GM12878 (cell line): ENCODE data around the gene CXorf58. TPM values are rescaled to one million over a fixed set of nuclear protein-coding genes. Genes with fewer than 3 reads are reported as not detected.

Source experiments
- ATAC-seq: fragments of 200-7000 bp; cut with Tn5 transposase; 3 replicates; pipeline ENCODE4 v1.9.1; 2020; ENCODE audit warnings: mild to moderate bottlenecking, moderate library complexity
- BruUV-seq: library from RNA; stranded (reverse); fragments of 400-500 nt; replicated peaks from 2 replicates; lab custom pipeline; 2021; lab: Mats Ljungman, UMichigan
- CTCF ChIA-PET: fragments of 300-600 bp; sonication (Branson Sonifier 250); formaldehyde crosslinking; extraction: SDS; loops from one replicate; lab custom pipeline; 2021; ENCODE audit warnings: inconsistent platforms; lab: Yijun Ruan, JAX
- POLR2A ChIA-PET: fragments of 350-600 bp; formaldehyde crosslinking; extraction: SDS; loops from one replicate; lab custom pipeline; 2021; ENCODE audit warnings: inconsistent platforms; lab: Charles Lee
- RAD21 ChIA-PET: fragments of 300-600 bp; sonication (Branson Sonifier 250); formaldehyde crosslinking; loops from one replicate; lab custom pipeline; 2023; ENCODE audit warnings: antibody characterized with exemption; ENCODE audit not compliant: unreplicated experiment; lab: Charles Lee
- SMC1A ChIA-PET: fragments of 300-600 bp; sonication (Branson Sonifier 250); formaldehyde crosslinking; loops from one replicate; lab custom pipeline; 2023; ENCODE audit not compliant: unreplicated experiment, uncharacterized antibody; lab: Charles Lee
- DNase-seq: peaks from one replicate; pipeline ENCODE4 v3.0.0-alpha.2; 2011; ENCODE audit warnings: low read depth, low spot score
- FAIRE-seq: peaks from 3 replicates; lab custom pipeline; 2011; peaks lifted over from hg19 to GRCh38; lab: Jason Lieb, UNC
- H2AFZ ChIP-seq: 2 replicates; pipeline ENCODE4 v1.6.0; 2011; ENCODE audit warnings: low read depth, low read length, control low read depth; ENCODE audit not compliant: control insufficient read depth
- H3K27ac ChIP-seq: 2 replicates; pipeline ENCODE4 v1.5.1; 2011; ENCODE audit warnings: control low read depth; ENCODE audit not compliant: control insufficient read depth, insufficient read depth
- H3K27me3 ChIP-seq, 2 experiments: replicated peaks in 1 of 2; 2 replicates each; pipeline versions ENCODE4 v1.6.0 to v1.6.1; 2011; ENCODE audit warnings: low read length in 1 of 2; ENCODE audit not compliant: control insufficient read depth in 2 of 2, insufficient read depth in 2 of 2
- H3K36me3 ChIP-seq, 2 experiments: 2 replicates each; pipeline ENCODE4 v1.5.1; 2011; ENCODE audit warnings: low read length in 1 of 2; ENCODE audit not compliant: control insufficient read depth in 2 of 2, insufficient read depth in 2 of 2
- H3K4me1 ChIP-seq: 2 replicates; pipeline ENCODE4 v1.6.1; 2011; ENCODE audit warnings: mild to moderate bottlenecking, low read length, moderate library complexity, mixed read lengths; ENCODE audit not compliant: control insufficient read depth, insufficient read depth
- H3K4me2 ChIP-seq: 2 replicates; pipeline ENCODE4 v1.6.0; 2011; ENCODE audit warnings: control low read depth; ENCODE audit not compliant: control insufficient read depth, insufficient read depth
- H3K4me3 ChIP-seq: fragments of 200-600 bp; sonication (generic); 2 replicates; pipeline ENCODE4 v1.5.1; 2016
- H3K79me2 ChIP-seq: 2 replicates; pipeline ENCODE4 v1.6.0; 2011; ENCODE audit warnings: low read length; ENCODE audit not compliant: control insufficient read depth, insufficient read depth
- H3K9ac ChIP-seq: 2 replicates; pipeline ENCODE4 v1.8.0; 2011; ENCODE audit warnings: low read length, control low read depth, mixed read lengths; ENCODE audit not compliant: control insufficient read depth, insufficient read depth
- H3K9me3 ChIP-seq: replicated peaks from 3 replicates; pipeline ENCODE4 v1.5.1; 2011; ENCODE audit warnings: mild to moderate bottlenecking, low read length; ENCODE audit not compliant: control insufficient read depth, insufficient read depth
- H4K20me1 ChIP-seq: 2 replicates; pipeline ENCODE4 v1.6.0; 2011; ENCODE audit not compliant: control insufficient read depth, insufficient read depth
- CREM ChIP-seq: IDR thresholded peaks from 2 replicates; pipeline ENCODE4 v1.6.1; 2014; ENCODE audit warnings: antibody characterized with exemption, low read depth
- EP300 ChIP-seq, 2 experiments: fragments of 150-350 bp in 1 of 2; IDR thresholded peaks; 2 replicates each; pipeline ENCODE4 v1.6.1; 2011 to 2012; ENCODE audit warnings: low read depth in 2 of 2, low read length in 2 of 2, borderline replicate concordance in 1 of 2, improper control_type of control experiment in 1 of 2, inconsistent platforms in 1 of 2; ENCODE audit not compliant: control insufficient read depth in 1 of 2
- FOS ChIP-seq: IDR thresholded peaks from 3 replicates; pipeline ENCODE4 v1.6.1; 2011; ENCODE audit warnings: borderline replicate concordance; ENCODE audit not compliant: insufficient read length; ENCODE audit errors: extremely low read depth
- GATAD2B ChIP-seq: fragments of 450-650 bp; conservative IDR thresholded peaks from 2 replicates; pipeline ENCODE4 v1.6.1; 2017; ENCODE audit warnings: low read depth, mild to moderate bottlenecking, moderate library complexity
- HCFC1 ChIP-seq: fragments of 150-350 bp; IDR thresholded peaks from 2 replicates; pipeline ENCODE4 v1.6.1; 2014; ENCODE audit warnings: low read length
- POU2F2 ChIP-seq: IDR thresholded peaks from 3 replicates; pipeline ENCODE4 v1.6.1; 2011; ENCODE audit warnings: low read depth, mild to moderate bottlenecking, low read length, borderline replicate concordance
- ZBTB4 ChIP-seq: fragments of 450-650 bp; formaldehyde crosslinking; IDR thresholded peaks from 2 replicates; pipeline ENCODE4 v1.4.0; 2022; ENCODE audit warnings: mild to moderate bottlenecking, moderate library complexity
- WGBS: methylation state at CpG from one replicate; pipeline ENCODE4 v1.1.6; 2016; ENCODE audit warnings: low lambda C conversion rate; ENCODE audit not compliant: insufficient replicate concordance, insufficient coverage; ENCODE audit errors: missing lambda C conversion rate; 5-methylcytosine and 5-hydroxymethylcytosine counted together
- in situ Hi-C: fragments of 300-500 bp; cut with MboI; formaldehyde crosslinking; loops from 9 replicates; pipeline ENCODE4 v1.14.3; 2018; ENCODE audit warnings: mixed read lengths
- intact Hi-C: fragments of 100-400 bp; cut with micrococcal nuclease; formaldehyde crosslinking; loops from one replicate; pipeline ENCODE4 v1.14.2; 2022; ENCODE audit not compliant: unreplicated experiment
- polyA plus RNA-seq, 11 experiments: library from polyadenylated mRNA; depleted of rRNA in 4 of 11; unstranded in 6 of 11; stranded (reverse) in 5 of 11; fragments of >200 nt; fragmentation: Nextera tagmentation in 4 of 11; fragmentation: Illumina TruSeq in 1 of 11; extraction: Ambion mirVana in 4 of 11; extraction: Trizol in 1 of 11; gene quantifications; 1 replicate in 1 of 11; 2 replicates in 10 of 11; pipeline versions ENCODE4 v1.2.1 to v1.2.3, GENCODE V29; 2011 to 2016; ENCODE audit warnings: inconsistent platforms in 2 of 11, missing spikeins in 2 of 11, low read depth in 1 of 11
- total RNA-seq, 4 experiments: library from RNA; depleted of rRNA in 3 of 4; stranded (reverse); fragments of >200 nt in 3 of 4; fragmentation: Illumina TruSeq in 1 of 4; extraction: Trizol in 1 of 4; gene quantifications; 2 replicates each; pipeline versions ENCODE4 v1.2.1 to v1.2.3, GENCODE V29; 2013 to 2021
- TF ChIP-seq, protein P1 (sequence below): IDR thresholded peaks from 2 replicates; pipeline ENCODE4 v1.6.1; 2011; ENCODE audit warnings: mild to moderate bottlenecking, low read depth, low read length, moderate library complexity; ENCODE audit not compliant: insufficient replicate concordance
- TF ChIP-seq, protein P2 (sequence below): fragments of 450-650 bp; IDR thresholded peaks from 2 replicates; pipeline ENCODE4 v1.6.1; 2016; ENCODE audit warnings: mild to moderate bottlenecking, moderate library complexity, borderline replicate concordance
- TF ChIP-seq, protein P3 (sequence below): fragments of 450-650 bp; IDR thresholded peaks from 2 replicates; pipeline ENCODE4 v1.6.1; 2014; ENCODE audit warnings: mild to moderate bottlenecking

CXorf58 gene
- total and polyA plus RNA-seq, 10 of the 15 experiments (the other 5 are each of a cell fraction or from before 2014, with no cell fraction given) = 0.10 to 0.24 (median 0.13) TPM; not detected in 5

- no peak for TF ChIP-seq ZBTB4
- TF ChIP-seq, protein P1, sequence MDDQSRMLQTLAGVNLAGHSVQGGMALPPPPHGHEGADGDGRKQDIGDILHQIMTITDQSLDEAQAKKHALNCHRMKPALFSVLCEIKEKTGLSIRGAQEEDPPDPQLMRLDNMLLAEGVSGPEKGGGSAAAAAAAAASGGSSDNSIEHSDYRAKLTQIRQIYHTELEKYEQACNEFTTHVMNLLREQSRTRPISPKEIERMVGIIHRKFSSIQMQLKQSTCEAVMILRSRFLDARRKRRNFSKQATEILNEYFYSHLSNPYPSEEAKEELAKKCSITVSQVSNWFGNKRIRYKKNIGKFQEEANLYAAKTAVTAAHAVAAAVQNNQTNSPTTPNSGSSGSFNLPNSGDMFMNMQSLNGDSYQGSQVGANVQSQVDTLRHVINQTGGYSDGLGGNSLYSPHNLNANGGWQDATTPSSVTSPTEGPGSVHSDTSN = no peak
Measured at GRCh38 chrX:23887451-23887850, 20.4 kb upstream of the CXorf58 start (continued).

DNA sequence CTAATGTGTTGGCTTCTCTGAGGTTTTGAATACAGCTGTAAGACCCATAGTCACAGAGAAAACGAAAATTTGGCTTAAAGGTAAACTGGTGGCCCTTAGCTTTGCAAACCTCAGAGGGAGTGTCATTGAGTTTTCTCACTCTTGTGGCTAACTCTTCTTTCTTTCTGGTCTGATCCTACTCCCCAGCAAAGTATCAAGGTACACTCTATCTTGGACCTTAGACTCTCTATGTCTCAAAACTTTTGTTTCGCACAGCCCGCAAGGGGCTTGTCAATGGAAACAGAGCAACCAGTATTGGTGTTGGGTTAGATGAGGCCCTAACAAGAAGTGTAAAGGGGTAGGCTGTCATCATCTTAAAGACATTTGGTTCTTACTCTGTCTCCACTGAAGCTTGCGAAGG, 19.9 kb upstream of the CXorf58 start:
- no peak overlapping the region for H3K4me3 ChIP-seq
- ATAC-seq = no peak
- H3K79me2 ChIP-seq = no peaks in the 10 kb centered on the region
- ChIA-PET RAD21 (interaction anchor here (1.0 kb wide), 1 partner anchor 14 kb away, joined by 6 read pairs; no protein-coding TSS in a partner anchor), CTCF (interaction anchor here (1.5 to 2.8 kb wide), 2 partner anchors 14 to 194 kb away, joined by 3 to 14 read pairs; no protein-coding TSS in a partner anchor), POLR2A (no interaction called here), SMC1A (interaction anchor here (0.9 to 2.6 kb wide), 5 partner anchors 9 to 107 kb away, joined by 3 to 13 read pairs (median 7); no protein-coding TSS in a partner anchor)
- no peaks in the 10 kb centered on the region; the same call in 2 of the 3 replicates for H3K9me3 ChIP-seq
- 85% methylated on average over 4 of the region's 4 CpGs for WGBS
- no peaks in the 10 kb centered on the region for H3K36me3 ChIP-seq
- BruUV-seq = no TSS peak
- no peak for DNase-seq
- in situ Hi-C loops = no loop called here
- no peak overlapping the region for H3K4me2 ChIP-seq
- FAIRE-seq = no peak
- H3K4me1 ChIP-seq = no peaks in the 10 kb centered on the region
- no peaks in the 10 kb centered on the region for H3K27me3 ChIP-seq
- intact Hi-C loops = no loop called here
- no peak overlapping the region for H3K9ac ChIP-seq
- no peak overlapping the region for H3K27ac ChIP-seq
- no peak overlapping the region for H2AFZ ChIP-seq
- no peaks in the 10 kb centered on the region for H4K20me1 ChIP-seq
- TF ChIP-seq, protein P2, sequence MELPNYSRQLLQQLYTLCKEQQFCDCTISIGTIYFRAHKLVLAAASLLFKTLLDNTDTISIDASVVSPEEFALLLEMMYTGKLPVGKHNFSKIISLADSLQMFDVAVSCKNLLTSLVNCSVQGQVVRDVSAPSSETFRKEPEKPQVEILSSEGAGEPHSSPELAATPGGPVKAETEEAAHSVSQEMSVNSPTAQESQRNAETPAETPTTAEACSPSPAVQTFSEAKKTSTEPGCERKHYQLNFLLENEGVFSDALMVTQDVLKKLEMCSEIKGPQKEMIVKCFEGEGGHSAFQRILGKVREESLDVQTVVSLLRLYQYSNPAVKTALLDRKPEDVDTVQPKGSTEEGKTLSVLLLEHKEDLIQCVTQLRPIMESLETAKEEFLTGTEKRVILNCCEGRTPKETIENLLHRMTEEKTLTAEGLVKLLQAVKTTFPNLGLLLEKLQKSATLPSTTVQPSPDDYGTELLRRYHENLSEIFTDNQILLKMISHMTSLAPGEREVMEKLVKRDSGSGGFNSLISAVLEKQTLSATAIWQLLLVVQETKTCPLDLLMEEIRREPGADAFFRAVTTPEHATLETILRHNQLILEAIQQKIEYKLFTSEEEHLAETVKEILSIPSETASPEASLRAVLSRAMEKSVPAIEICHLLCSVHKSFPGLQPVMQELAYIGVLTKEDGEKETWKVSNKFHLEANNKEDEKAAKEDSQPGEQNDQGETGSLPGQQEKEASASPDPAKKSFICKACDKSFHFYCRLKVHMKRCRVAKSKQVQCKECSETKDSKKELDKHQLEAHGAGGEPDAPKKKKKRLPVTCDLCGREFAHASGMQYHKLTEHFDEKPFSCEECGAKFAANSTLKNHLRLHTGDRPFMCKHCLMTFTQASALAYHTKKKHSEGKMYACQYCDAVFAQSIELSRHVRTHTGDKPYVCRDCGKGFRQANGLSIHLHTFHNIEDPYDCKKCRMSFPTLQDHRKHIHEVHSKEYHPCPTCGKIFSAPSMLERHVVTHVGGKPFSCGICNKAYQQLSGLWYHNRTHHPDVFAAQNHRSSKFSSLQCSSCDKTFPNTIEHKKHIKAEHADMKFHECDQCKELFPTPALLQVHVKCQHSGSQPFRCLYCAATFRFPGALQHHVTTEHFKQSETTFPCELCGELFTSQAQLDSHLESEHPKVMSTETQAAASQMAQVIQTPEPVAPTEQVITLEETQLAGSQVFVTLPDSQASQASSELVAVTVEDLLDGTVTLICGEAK = no peak
- no peak for TF ChIP-seq GATAD2B
- TF ChIP-seq EP300 (IDR thresholded peaks at IDR 0.05; ENCODE audit: borderline replicate concordance in 1 of 2, control insufficient read depth in 1 of 2, low read depth in 2 of 2, low read length in 2 of 2) = no peak
- TF ChIP-seq POU2F2 = no peak
- no peak for TF ChIP-seq FOS
- no peak for TF ChIP-seq HCFC1
- TF ChIP-seq, protein P3, sequence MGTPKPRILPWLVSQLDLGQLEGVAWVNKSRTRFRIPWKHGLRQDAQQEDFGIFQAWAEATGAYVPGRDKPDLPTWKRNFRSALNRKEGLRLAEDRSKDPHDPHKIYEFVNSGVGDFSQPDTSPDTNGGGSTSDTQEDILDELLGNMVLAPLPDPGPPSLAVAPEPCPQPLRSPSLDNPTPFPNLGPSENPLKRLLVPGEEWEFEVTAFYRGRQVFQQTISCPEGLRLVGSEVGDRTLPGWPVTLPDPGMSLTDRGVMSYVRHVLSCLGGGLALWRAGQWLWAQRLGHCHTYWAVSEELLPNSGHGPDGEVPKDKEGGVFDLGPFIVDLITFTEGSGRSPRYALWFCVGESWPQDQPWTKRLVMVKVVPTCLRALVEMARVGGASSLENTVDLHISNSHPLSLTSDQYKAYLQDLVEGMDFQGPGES = no peak
- TF ChIP-seq CREM = no peak
